Coronary artery (tissue), 2 donors: Measurements from ENCODE around the gene CES3.

ENCODE experiments used
- DNase-seq: peaks from one replicate; pipeline ENCODE4 v3.0.0-alpha.2; 2017; ENCODE audit warnings: low spot score
- H3K27ac ChIP-seq, 2 donors: fragments of 200-600 bp; sonication (generic); one replicate each; pipeline ENCODE4 v1.5.1; 2016 to 2019
- H3K4me3 ChIP-seq: fragments of 200-600 bp; sonication (generic); 2 replicates; pipeline ENCODE4 v1.5.1; 2016; ENCODE audit warnings: mild to moderate bottlenecking, moderate library complexity
- CTCF ChIP-seq: fragments of 200-600 bp; sonication (generic); IDR thresholded peaks from one replicate; pipeline ENCODE4 v1.5.1; 2019; ENCODE audit warnings: antibody characterized with exemption

The CES3 gene

GRCh38 chr16:66961065-66961744 is at the start of gene CES3:
Gene CES3, plus strand, starts transcription at chr16:66961266. Its CDS starts 42 bp downstream, at chr16:66961308.
- H3K27ac ChIP-seq, result peak within 1 kb of the TSS in 1 of 2 donors; percentile 60
- no peak for DNase-seq
- no peak within 1 kb of the TSS for H3K4me3 ChIP-seq
- no peak for TF ChIP-seq CTCF

- Histone ChIP-seq H3K4me3 (no peak overlapping the region), H3K27ac (no peak overlapping the region)
- no peak for DNase-seq
- no peak for TF ChIP-seq CTCF
Observed at GRCh38 chr16:66911801-66912200, 49.3 kb upstream of the CES3 start.

GRCh38 chr16:66913081-66913480 is 48.0 kb upstream of the CES3 start:
- no peak for DNase-seq
- Histone ChIP-seq H3K27ac (no peak overlapping the region), H3K4me3 (no peak overlapping the region)
- no peak for TF ChIP-seq CTCF

- H3K27ac ChIP-seq, result no peak overlapping the region
- DNase-seq, result no peak
- no peak for TF ChIP-seq CTCF
- H3K4me3 ChIP-seq, result no peak overlapping the region
Observed at GRCh38 chr16:66913711-66914110, 47.4 kb upstream of the CES3 start.

GRCh38 chr16:66914541-66914940 is 46.5 kb upstream of the CES3 start:
- TF ChIP-seq CTCF, result no peak
- DNase-seq, result no peak
- Histone ChIP-seq H3K27ac (no peak overlapping the region), H3K4me3 (no peak overlapping the region)

GRCh38 chr16:66915041-66915440 is 46.0 kb upstream of the CES3 start:
- DNase-seq, result no peak
- H3K4me3 ChIP-seq, result no peak overlapping the region
- no peak for TF ChIP-seq CTCF
- no peak overlapping the region for H3K27ac ChIP-seq

- H3K27ac ChIP-seq, result no peak overlapping the region
- no peak overlapping the region for H3K4me3 ChIP-seq
- no peak for TF ChIP-seq CTCF
- DNase-seq, result no peak
Observed at GRCh38 chr16:66916518-66916917, 44.5 kb upstream of the CES3 start.
